ENCODE measurements around the gene RUNX3.

Gene RUNX3

GRCh38 chr1:24967962-24968361 lies 37.9 kb upstream of the RUNX3 start:
- Histone ChIP-seq H3K4me3 (no peak overlapping the region), H3K9me3 (no peaks in the 10 kb centered on the region), H3K4me1 (no peaks in the 10 kb centered on the region), H3K27me3 (peaks cover 0 to 58% of the 10 kb centered on the region in 2 donors), H3K36me3 (no peaks in the 10 kb centered on the region), H3K27ac (no peak overlapping the region)
- DNase-seq = no peak
- no peak for TF ChIP-seq CTCF (IDR thresholded peaks at IDR 0.05)
- intact Hi-C loops (cut with DNase I; ENCODE audit: low total_unique reads) = no loop called here

- Histone ChIP-seq H3K9me3 (no peaks in the 10 kb centered on the region), H3K27me3 (peaks cover 0 to 58% of the 10 kb centered on the region in 2 donors), H3K27ac (no peak overlapping the region), H3K4me3 (no peak overlapping the region), H3K4me1 (no peaks in the 10 kb centered on the region), H3K36me3 (no peaks in the 10 kb centered on the region)
- TF ChIP-seq CTCF (IDR thresholded peaks at IDR 0.05) = no peak
- DNase-seq = no peak
- intact Hi-C loops (cut with DNase I; ENCODE audit: low total_unique reads) = no loop called here
Measured at GRCh38 chr1:24967555-24967954, 37.5 kb upstream of the RUNX3 start.

- Histone ChIP-seq H3K9me3 (no peaks in the 10 kb centered on the region), H3K4me3 (no peak overlapping the region), H3K27ac (no peak overlapping the region), H3K27me3 (peaks cover 0 to 58% of the 10 kb centered on the region in 2 donors), H3K4me1 (no peaks in the 10 kb centered on the region), H3K36me3 (no peaks in the 10 kb centered on the region)
- no peak for DNase-seq
- no peak for TF ChIP-seq CTCF (IDR thresholded peaks at IDR 0.05)
- intact Hi-C loops (cut with DNase I; ENCODE audit: low total_unique reads) = no loop called here
Measured at GRCh38 chr1:24966724-24967346, 36.8 kb upstream of the RUNX3 start.

- Histone ChIP-seq H3K4me1 (no peaks in the 10 kb centered on the region), H3K4me3 (no peak overlapping the region), H3K27me3 (peaks cover 0 to 58% of the 10 kb centered on the region in 2 donors), H3K9me3 (no peaks in the 10 kb centered on the region), H3K27ac (no peak overlapping the region), H3K36me3 (no peaks in the 10 kb centered on the region)
- DNase-seq = no peak
- no peak for TF ChIP-seq CTCF (IDR thresholded peaks at IDR 0.05)
- intact Hi-C loops (cut with DNase I; ENCODE audit: low total_unique reads) = no loop called here
Measured at GRCh38 chr1:24966121-24966723, 36.1 kb upstream of the RUNX3 start.

- H3K27me3 ChIP-seq = peaks cover 0 to 60% of the 10 kb centered on the region in 2 donors
- TF ChIP-seq CTCF (IDR thresholded peaks at IDR 0.05) = no peak
Measured at GRCh38 chr1:24965571-24965930, 35.5 kb upstream of the RUNX3 start.

More at GRCh38 chr1:24965571-24965930, 35.5 kb upstream of the RUNX3 start:
- H3K9me3 ChIP-seq = no peaks in the 10 kb centered on the region
- H3K4me1 ChIP-seq = no peaks in the 10 kb centered on the region
- no peak overlapping the region for H3K27ac ChIP-seq
- intact Hi-C loops (cut with DNase I; ENCODE audit: low total_unique reads) = no loop called here
- no peak overlapping the region for H3K4me3 ChIP-seq
- no peaks in the 10 kb centered on the region for H3K36me3 ChIP-seq
- no peak for DNase-seq

Data from tibial artery (tissue), 4 donors.